Measurements from ENCODE around the gene RPS6KA2.

Gene RPS6KA2

GRCh38 chr6:166471797-166472260, 155.2 kb downstream of the RPS6KA2 start:
- Mint-ChIP-seq H3K4me1 (peaks cover 6% of the 10 kb centered on the region), H3K27ac (no peak overlapping the region), H3K36me3 (peaks cover 5% of the 10 kb centered on the region), H3K4me3 (no peak overlapping the region), H3K27me3 (no peaks in the 10 kb centered on the region), H3K9me3 (no peaks in the 10 kb centered on the region)

GRCh38 chr6:166470863-166471410, 156.1 kb downstream of the RPS6KA2 start:
- Mint-ChIP-seq H3K27me3 (no peaks in the 10 kb centered on the region), H3K36me3 (peaks cover 6% of the 10 kb centered on the region), H3K4me1 (peaks cover 6% of the 10 kb centered on the region), H3K9me3 (no peaks in the 10 kb centered on the region), H3K27ac (no peak overlapping the region), H3K4me3 (no peak overlapping the region)

DNA sequence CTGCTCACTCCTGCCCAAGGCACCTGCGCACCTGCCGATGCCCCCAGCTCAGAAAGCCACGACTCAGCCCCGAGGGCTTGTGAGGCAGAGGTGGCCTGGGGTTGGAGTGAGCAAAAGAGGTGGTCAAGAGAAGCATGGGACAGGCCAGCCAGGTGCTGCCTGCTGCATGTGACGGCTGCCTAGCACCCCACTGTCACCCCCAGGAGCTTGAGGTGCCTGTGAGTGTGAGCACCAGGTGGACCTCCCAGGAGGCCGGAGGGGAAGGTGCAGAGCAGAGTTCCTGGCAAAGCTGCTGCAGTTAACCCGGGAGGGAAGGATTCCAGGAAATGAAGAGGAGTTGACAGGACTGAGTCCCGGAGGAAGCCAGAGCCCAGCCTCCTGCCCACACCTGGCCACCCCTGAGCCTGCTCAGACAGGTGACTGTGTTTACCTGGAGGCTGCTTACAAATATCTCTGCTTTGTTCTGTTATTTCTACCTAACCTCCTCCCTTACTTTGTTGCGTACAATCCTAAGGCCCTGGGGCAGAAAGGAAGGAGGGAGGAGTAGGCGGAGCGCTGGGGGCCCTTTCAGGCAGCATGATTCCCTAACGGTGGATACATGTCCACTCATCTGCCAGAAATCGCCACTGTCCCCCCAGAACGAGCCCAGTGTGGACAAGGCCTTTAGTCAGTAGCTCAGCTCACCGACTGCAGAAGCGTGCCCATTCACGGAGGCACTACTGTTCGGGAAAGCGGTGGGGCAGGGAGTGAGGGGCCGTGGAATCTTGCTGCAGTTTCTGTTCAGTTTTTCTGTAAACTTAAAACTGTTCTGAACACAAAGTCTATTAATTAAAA, 156.8 kb downstream of the RPS6KA2 start:
- Mint-ChIP-seq H3K9me3 (no peaks in the 10 kb centered on the region), H3K27me3 (no peaks in the 10 kb centered on the region), H3K27ac (no peak overlapping the region), H3K36me3 (peaks cover 6% of the 10 kb centered on the region), H3K4me3 (no peak overlapping the region), H3K4me1 (peaks cover 6% of the 10 kb centered on the region)

DNA sequence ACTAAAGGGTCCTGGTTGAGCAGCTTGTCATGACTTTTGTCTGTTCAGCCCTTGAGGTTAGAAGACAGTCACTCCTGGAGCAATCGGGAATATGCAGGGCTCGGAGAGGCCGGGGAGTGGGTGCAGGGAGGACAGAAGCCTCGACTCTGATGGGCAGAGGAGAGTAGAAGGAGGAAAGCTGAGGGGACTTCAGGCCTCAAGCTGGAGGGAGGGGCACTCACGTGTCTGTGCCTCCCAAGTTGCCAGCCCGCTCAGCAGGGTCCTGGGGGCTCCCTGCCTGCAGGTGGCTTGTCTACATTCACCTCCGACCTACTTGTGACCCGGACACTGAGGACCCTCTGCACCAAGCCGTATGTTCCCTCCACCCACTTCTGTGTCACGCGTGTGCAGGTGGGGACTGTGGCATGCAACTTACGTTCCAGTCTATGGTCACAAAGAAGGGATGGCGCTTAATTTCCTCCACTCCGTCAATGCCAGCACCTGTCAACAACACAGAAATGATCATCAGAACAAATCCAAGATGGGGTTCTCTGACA, 157.6 kb downstream of the RPS6KA2 start:
- Mint-ChIP-seq H3K4me3 (no peak overlapping the region), H3K9me3 (no peaks in the 10 kb centered on the region), H3K27ac (no peak overlapping the region), H3K36me3 (peaks cover 6% of the 10 kb centered on the region), H3K4me1 (peaks cover 6% of the 10 kb centered on the region), H3K27me3 (no peaks in the 10 kb centered on the region)

GRCh38 chr6:166467436-166468000, 159.5 kb downstream of the RPS6KA2 start:
- Mint-ChIP-seq H3K27me3 (no peaks in the 10 kb centered on the region), H3K27ac (no peak overlapping the region), H3K9me3 (no peaks in the 10 kb centered on the region), H3K36me3 (peaks cover 6% of the 10 kb centered on the region), H3K4me1 (no peaks in the 10 kb centered on the region), H3K4me3 (no peak overlapping the region)

DNA sequence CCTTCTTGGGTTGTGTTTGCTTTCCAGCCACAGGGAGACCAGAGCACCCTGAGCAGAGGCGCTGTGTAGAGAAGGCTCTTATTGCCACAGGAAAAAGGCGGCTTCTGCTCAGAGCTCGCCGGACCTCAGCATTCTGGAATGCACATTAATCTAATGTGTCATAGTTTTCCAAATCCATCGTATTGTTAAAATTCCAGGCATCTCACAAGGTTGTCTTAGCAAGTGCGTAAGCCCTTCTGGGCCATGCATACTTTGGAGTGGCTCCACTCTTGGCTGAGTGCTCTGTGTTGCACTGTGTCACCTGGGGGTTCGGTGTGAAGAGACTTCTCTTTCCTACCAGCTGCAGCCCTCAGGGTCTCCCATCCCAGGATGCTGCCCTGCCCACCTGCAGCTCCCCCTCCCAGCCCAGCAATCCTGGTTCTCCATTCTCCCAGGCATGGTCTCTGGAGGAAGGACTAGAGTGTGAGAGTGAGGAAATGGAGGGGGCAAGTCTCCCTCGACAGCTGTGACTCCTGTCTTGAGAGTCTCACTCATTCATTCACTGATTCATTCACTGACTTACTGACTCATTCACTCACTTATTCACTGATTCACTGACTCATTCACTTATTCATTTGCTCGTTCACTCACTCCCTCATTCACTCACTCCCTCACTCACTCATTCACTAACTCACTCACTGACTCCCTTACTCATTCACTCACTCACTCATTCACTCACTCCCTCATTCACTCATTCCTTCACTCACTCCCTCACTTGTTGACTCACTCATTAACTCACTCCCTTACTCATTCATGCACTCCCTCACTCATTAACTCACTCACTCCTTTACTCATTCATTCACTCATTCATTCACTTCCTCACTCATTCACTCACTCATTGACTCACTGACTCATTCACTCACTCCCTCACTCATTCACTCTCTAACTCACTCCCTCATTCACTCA, 160.6 kb downstream of the RPS6KA2 start:
- H3K9me3 Mint-ChIP-seq: no peaks in the 10 kb centered on the region
- H3K27me3 Mint-ChIP-seq: no peaks in the 10 kb centered on the region
- no peaks in the 10 kb centered on the region for H3K4me1 Mint-ChIP-seq
- peak overlapping the region; percentile 4 for H3K27ac Mint-ChIP-seq
- H3K36me3 Mint-ChIP-seq: peaks cover 6% of the 10 kb centered on the region
- H3K4me3 Mint-ChIP-seq: no peak overlapping the region

DNA sequence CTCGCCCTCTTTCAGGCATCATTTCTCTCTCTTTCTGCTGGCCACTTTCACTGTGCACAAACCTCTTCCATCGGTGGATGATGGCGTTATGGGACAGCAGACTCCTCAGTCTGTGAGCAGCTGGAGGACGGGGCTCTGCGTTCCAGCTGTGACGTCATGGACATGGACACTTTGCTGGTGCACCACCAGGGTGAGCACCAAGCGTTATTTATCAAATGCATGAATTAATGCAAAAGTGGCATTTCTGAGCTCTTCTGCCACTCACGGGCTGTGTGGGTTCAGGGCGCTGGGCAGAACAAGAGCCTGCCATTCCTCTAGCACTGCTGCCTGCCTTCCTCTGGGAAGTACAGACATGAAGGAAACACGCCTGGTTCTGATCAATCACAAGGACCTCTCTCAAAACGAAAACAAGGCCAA, 161.4 kb downstream of the RPS6KA2 start:
- Mint-ChIP-seq H3K4me3 (no peak overlapping the region), H3K4me1 (no peaks in the 10 kb centered on the region), H3K27me3 (no peaks in the 10 kb centered on the region), H3K9me3 (no peaks in the 10 kb centered on the region), H3K27ac (no peak overlapping the region), H3K36me3 (peaks cover 6% of the 10 kb centered on the region)

DNA sequence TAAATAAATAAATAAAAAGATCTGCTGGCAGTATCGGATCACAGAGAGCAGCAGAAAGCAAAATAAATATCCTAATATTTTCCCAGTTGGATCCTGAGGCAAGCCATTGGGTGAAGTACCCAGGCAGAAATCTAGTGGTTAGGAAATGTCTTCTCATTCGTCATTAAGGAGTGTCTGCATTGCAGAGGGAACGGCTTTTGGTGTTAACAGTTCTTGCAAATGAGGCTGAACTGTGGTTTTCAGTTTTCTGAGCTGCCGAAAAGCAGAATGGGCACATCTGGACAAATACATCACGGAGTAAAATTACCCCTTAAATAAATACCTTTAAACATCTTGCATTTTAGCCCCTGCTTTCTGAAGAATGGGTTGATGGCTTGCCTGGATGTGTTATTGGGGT, 162.1 kb downstream of the RPS6KA2 start:
- Mint-ChIP-seq H3K27ac (no peak overlapping the region), H3K27me3 (no peaks in the 10 kb centered on the region), H3K4me3 (no peak overlapping the region), H3K9me3 (no peaks in the 10 kb centered on the region), H3K36me3 (peaks cover 6% of the 10 kb centered on the region), H3K4me1 (no peaks in the 10 kb centered on the region)

- H3K27ac Mint-ChIP-seq: no peak overlapping the region
- H3K36me3 Mint-ChIP-seq: peaks cover 7% of the 10 kb centered on the region
- no peaks in the 10 kb centered on the region for H3K27me3 Mint-ChIP-seq
- no peak overlapping the region for H3K4me3 Mint-ChIP-seq
- H3K9me3 Mint-ChIP-seq: no peaks in the 10 kb centered on the region
- no peaks in the 10 kb centered on the region for H3K4me1 Mint-ChIP-seq
Measured at GRCh38 chr6:166464068-166465002, 162.7 kb downstream of the RPS6KA2 start.

- Mint-ChIP-seq H3K27ac (no peak overlapping the region), H3K4me3 (no peak overlapping the region), H3K4me1 (no peaks in the 10 kb centered on the region), H3K9me3 (no peaks in the 10 kb centered on the region), H3K36me3 (peaks cover 10% of the 10 kb centered on the region), H3K27me3 (no peaks in the 10 kb centered on the region)
Measured at GRCh38 chr6:166463359-166464067, 163.5 kb downstream of the RPS6KA2 start.

DNA sequence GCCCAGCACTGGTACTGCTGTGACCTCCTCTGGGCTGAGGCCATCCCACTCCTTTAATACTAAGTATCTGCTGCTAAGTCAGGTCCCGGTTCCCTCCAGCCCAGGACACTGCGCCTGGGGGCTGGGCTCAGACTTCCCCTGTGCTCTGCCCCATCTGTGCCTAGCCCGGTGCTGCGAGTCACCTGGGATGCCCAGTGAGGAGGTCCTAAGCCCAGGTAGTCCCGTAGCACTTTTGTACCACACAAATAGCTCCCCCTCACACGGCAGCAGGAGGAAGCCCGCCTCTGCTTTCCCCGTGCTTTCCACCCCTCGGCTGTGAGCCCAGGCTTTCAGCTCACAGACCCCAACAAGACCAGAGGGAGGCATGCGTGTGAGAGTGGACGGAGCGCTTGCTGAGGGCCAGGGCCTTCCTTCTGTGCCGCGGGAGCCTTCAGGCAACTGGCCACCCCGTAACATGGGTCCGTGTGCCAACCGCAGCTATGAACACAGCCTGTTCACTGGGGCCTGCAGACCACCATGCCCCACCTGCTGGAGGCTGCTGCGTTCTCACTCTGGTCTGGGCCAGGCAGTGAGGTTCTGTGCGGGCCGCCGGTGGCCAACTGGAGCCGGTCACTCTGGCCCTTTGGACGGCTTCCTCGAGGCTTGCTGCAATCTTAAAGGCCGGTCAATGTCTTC, 164.5 kb downstream of the RPS6KA2 start:
- H3K4me3 Mint-ChIP-seq: no peak overlapping the region
- H3K9me3 Mint-ChIP-seq: no peaks in the 10 kb centered on the region
- no peak overlapping the region for H3K27ac Mint-ChIP-seq
- no peaks in the 10 kb centered on the region for H3K27me3 Mint-ChIP-seq
- no peaks in the 10 kb centered on the region for H3K4me1 Mint-ChIP-seq
- peaks cover 17% of the 10 kb centered on the region for H3K36me3 Mint-ChIP-seq

DNA sequence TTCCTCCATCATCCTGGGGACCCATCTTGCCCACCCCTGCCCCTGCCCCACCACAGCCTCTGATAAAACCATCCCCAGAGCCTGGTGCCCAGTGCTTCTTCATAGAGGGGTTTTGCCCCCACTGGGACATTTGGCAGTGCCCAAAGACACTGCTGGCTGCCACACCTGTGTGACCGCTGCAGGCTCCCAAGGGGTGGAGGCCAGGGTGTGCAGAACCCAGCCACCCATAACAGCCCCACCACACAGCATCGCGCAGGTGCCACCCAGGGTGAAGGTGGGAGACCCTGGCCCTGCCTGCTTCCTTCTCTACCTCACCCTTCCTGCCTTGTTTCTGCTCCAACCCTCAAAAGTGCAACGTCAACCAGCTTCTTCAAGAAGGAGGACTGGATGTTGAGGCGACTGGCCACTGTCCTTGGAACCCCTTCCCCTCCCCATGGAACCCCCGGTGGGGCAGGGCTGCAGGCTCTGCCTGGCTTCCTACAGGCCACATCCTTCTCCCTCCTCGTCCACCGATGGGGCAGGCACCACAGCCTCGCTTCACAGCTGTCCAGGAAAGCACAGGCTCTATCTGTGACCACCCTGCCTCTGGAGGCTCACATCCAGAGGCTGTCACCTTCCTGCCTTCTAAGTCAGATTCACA, 165.1 kb downstream of the RPS6KA2 start:
- no peak overlapping the region for H3K27ac Mint-ChIP-seq
- H3K4me3 Mint-ChIP-seq: no peak overlapping the region
- H3K9me3 Mint-ChIP-seq: no peaks in the 10 kb centered on the region
- H3K4me1 Mint-ChIP-seq: no peaks in the 10 kb centered on the region
- H3K27me3 Mint-ChIP-seq: no peaks in the 10 kb centered on the region
- peaks cover 14% of the 10 kb centered on the region for H3K36me3 Mint-ChIP-seq
